HG03432 (cell line): ENCODE results near the gene NDUFAF8.

Source experiments
- ATAC-seq: cut with Tn5 transposase; IDR thresholded peaks from one replicate; pipeline ENCODE4 v1.9.1; 2021; ENCODE audit warnings: mild to moderate bottlenecking, moderate library complexity; ENCODE audit not compliant: unreplicated experiment

NDUFAF8 gene, protein sequence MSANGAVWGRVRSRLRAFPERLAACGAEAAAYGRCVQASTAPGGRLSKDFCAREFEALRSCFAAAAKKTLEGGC

DNA sequence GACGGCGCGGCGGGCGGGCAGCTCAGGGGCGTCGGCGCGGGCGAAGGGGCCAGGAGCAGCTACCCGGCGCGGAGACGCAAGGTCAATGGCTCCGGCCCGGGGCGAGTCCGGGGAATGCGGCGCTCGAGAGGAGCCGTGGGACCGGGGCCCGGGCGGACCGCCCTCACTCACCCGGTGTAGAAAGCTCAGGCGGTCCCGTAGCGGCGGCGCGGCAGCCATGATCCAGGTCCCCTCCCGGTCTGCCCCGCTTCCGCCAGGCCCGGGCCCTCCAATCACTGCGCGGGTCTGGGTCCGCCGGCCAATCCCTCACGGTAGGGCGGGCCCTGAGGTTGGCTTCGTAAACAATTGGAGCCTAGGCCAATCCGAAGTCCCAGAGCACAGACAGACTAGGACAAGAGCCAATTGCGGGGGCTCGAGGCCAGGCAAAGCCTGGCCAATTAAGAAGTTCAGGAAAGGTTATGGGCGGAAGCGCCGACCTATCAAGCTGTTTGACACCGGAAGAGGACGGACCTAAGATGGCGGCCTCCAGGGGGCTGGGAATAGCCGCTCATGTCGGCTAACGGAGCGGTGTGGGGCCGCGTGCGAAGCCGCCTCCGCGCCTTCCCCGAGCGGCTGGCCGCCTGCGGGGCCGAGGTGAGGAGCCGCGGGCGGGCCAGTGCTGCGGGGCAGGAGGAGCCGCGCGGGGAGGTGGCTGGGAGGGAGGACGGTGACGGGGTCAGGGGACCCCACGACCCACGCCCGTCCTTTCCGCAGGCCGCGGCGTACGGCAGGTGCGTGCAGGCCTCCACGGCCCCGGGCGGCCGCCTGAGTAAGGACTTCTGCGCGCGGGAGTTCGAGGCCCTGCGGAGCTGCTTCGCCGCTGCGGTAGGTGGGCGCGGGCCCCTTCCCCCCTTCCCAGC lies at the start of gene NDUFAF8, which contains the start of gene TEPSIN:
Gene NDUFAF8 (plus strand): TSS at position 504 of the 899 bp plus-strand sequence. CDS start 46 bp downstream, at position 550.
Gene TEPSIN (minus strand): TSS at position 241 of the 899 bp plus-strand sequence. CDS start 22 bp downstream, at position 219.
- peak; percentile 88 for ATAC-seq

DNA sequence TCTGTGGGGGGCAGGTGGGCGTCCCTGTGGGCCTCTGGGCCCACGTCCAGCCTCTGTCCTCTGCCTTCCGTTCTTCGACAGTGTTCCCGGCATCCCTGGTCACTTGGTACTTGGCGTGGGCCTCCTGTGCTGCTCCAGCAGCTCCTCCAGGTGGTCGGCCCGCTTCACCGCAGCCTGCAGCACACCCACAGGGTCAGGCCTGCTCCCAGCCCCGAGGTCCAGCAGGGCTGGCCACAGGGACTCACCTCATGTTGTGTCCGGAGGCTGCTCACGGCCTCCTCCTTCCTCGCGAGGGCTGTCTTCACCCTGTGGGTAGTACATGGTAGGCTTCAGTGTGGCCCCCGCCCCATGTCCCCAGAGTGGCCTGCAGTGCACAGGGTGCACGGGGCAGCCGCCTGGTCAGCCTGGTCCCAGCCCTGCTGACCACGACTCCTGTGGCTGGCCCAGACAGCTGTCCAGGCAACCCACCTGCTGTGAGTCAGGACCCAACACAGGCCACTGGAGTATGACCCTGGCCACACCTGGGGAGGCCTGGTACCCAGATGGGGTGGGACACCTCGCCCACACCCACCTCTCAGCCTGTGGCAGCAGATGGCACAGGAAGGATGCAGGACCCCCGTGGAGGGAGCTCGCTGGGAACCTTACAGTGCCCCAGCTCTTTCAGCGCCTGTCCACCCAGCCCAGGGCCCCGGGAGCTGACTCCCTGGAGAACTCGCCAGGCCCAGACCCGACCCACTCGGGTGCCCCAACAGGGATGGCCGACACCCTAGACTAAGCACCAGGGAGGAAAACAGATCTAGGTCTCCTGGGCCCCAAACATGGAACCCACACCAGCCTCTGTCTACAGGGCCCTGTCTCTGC lies 49.2 kb upstream of the NDUFAF8 start:
- no peak for ATAC-seq

DNA sequence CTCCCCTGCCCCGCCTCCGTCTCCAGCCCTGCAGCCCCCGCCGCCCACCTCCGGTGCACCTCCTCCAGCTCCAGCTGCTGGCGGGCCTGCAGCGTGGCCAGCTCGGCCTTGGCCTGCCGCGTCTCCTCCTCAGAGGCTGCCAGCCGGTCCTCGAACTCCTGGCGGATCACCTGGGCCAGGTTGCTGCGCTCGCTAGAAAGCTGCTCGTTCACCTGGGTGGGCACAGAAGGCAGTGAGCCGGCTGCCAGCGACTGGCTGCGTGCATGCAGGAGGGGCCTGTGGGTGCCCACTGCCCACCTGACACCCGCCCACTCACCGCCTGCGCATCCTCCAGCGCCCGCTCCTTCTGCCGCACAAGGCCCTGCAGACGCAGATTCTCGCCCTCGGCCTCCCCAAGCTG lies 48.5 kb upstream of the NDUFAF8 start:
- ATAC-seq, result no peak

DNA sequence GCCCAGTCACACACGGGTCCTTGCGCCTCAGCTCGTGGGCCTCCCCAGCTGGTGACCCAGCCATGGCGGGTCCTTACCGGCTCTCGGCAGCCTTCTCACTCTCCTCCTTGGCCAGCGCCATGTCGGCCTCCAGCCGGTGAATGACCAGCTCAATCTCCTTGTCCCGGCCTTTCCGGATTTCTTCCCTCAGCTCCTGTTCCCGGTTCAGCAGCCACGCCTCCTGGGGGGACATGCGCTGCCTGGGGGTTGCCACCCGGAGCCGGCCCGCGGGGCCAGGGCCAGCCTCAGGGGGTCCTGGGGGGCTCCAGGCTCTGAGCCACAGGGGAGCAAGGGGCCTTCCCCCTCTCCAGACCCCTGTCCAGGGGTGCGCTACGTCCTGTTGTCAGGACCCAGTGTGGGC lies 48.0 kb upstream of the NDUFAF8 start:
- ATAC-seq, result no peak

DNA sequence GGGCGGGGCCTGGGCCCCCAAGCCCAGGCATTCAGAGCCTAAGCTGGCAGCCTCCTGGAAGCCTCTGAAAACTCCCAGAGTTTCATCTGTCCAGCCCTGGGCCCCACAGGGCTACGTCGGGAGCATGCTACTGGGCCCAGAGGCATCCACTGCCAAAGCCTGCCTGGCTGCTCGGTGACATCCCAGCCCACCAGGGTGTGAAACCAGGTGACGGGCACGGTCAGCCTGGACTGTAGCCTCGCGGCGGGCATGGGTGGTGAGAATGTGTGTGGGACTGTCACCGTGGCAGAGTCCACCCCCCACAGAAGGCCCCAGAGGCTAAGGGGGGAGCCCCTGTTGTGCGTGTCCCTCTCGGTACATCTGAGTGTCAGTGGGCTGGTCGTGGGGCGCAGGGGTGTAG lies 47.5 kb upstream of the NDUFAF8 start:
- no peak for ATAC-seq

DNA sequence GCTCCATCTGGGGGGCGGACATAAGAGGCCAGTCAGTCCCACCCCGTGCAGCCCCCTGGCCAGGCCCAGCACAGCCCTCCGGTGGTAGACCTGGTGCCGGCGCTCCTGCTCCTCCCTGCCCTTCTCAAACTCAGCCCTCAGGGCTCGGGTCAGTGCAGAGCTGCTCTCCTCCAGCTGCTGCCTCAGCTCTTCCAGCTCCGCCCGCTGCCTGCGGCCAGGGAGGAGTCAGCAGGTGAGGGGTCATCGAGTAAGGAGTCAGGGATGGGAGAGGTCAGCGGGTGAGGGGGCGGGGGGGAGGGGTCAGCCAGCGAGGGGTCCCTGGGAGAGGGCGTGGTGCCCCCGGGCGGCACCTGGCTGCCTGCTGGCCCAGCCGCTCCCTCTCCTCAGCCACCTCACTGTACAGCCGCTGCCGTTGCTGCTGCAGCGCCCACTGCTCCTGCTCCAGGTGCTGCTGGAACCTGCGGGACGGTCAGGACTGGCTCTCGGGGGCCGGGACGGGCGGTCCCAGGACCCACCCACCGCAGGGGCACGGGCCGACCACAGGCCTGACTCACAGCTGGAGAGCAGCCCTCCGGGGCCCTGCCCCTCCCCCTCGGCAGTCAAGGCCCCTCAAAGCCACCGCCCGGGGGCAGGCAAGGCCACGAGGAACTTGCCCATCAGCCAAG lies 46.6 kb upstream of the NDUFAF8 start:
- ATAC-seq, result no peak

DNA sequence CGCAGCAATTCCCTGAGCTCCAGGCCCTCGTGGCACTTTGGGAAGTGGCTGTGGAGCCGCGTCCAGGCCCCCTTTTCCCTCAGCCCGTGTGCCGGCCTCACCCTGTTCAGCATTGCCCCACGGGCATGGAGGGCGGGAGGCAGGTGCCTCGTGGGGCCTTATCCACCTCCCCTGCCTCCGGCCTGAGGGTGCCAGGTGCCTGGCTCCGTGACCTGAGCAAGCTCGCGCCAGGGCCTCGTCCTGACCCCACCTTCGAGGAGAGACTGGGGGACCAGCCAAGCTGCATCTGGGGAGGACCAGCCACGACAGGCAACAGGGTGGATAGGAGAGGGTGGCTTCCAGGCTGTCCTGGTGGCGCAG lies 46.1 kb upstream of the NDUFAF8 start:
- no peak for ATAC-seq

DNA sequence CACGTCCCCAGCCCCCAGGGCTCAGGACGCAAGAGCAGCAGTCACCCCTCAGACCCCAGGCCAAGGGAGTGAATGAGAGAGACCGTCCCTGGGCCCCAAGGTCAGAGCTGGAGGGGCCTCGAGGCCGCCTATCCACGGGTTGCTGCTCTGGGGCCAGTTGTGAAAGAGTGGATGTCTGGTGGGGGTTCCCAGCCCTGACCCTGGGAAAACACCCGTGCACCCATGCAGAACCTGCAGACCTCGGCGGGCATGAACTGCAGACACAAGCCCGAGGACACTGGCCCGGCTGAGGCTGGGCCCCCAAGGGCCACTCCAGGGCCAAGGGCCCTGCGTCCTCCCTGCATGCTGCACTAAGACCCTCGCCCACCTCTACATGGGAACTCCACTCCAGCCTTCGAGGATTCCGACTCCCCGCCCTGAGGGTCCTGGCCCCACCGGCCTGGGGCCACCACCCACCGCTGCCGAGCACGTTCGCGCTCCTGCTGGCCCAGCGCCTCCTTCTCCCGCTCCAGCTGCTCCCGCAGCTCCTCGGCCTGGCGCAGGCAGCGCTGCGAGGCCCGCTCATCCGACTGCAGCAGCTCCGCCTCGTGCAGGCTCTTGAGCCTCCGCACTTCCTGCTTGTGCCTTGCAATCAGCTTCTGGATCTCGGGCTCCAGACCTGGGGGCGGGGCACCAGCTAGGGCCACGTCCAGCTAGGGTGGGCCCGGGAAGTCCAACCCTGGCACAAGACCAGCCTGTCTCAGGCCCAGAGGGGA lies 45.5 kb upstream of the NDUFAF8 start:
- ATAC-seq, result no peak

DNA sequence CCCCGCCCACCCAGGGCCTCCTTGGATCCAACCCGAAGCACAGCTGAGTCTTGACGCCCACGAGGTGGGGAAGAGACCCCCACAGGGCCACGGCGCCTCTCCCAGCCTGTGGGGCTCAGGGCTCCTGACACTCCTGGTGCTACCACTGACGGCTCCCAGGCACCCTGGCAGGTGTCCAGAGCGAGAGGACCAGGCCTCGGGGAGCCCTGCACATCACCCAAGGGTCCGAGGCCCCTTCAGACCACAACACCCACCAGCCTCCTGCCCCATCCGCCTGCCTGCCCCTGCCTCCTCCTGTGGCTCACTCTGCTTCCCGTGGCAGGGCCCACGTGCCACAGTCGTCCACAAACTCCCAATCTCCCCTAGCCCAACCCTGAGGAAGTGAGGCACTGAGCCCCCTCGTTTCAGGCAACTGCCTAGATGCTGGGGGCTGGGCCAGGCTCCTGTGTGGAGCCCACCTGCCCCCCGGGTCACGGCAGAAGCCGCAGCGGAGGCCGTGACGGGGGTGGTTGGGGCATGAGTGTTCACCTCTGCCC lies 44.8 kb upstream of the NDUFAF8 start:
- ATAC-seq, result no peak

DNA sequence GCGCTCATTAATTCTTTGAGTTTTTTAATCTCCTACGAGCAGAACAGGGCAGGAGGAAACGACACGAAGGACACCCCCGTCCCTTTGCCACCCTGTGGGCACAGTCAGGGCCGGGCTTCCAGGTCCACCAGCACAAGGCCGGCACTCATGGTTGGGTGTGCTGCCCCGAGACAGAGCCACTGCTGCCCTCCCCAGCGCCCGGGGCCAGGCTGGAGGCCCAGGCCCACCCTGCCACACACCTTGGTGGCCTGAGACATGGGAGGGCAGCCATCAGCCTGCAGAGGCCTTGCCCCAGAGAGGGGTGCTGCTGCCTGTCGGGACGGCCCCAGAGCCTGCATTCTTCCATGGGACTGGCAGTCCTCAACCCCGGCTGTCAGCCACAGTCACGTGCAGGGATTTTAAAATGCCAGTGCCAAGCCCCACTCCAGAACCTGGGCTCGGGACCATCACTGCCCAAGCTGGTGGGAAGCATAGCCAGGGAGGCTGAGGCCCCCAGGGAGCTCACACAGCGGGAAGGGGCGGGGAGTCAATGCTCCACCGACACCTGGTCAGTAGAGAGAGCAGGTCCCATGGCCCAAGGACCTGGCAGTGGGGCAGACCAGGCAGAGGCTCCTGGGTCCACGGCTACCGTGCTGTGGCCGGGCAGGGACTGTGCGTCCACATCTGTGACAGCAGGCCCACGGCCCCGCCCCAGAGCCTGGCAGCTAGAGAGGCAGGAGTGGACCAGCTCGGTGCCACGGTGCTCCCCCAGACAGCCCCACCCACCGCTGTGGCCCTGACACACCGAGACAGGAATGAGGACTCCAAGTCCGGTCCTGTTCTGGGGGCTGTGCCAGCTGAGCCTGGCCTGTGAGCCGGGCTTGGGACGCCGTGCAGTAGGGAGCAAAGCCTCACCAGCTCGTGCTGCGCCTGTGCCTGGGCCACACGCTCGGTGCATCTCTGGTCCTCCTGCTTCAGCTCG lies 43.9 kb upstream of the NDUFAF8 start:
- ATAC-seq, result no peak

DNA sequence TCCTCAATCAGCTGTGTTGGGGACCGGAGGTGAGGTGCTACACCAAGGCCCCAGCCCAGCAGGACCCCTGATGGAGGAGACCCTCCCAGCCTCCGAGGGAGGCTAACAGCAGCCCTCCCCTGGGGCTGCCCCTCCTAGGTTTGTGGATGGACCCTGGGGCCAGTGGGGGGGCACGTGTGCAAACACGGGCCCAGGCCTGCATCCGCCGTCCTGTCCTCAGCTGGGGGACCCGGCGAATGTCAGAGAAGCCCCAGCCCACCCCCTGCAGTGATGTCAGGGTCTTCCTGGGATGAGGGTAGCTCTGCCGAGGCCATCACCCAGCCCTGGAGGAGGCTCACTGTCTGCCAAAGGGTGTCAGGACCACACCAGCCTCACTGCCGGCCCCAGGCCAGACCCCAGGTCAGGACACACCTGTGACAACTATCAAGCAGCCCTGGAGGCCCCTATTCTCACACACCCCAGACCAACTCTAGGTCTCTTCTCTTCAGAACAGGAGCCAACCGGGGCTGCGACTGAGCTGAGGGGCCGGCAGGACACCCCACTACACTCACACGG lies 43.1 kb upstream of the NDUFAF8 start:
- ATAC-seq, result no peak

DNA sequence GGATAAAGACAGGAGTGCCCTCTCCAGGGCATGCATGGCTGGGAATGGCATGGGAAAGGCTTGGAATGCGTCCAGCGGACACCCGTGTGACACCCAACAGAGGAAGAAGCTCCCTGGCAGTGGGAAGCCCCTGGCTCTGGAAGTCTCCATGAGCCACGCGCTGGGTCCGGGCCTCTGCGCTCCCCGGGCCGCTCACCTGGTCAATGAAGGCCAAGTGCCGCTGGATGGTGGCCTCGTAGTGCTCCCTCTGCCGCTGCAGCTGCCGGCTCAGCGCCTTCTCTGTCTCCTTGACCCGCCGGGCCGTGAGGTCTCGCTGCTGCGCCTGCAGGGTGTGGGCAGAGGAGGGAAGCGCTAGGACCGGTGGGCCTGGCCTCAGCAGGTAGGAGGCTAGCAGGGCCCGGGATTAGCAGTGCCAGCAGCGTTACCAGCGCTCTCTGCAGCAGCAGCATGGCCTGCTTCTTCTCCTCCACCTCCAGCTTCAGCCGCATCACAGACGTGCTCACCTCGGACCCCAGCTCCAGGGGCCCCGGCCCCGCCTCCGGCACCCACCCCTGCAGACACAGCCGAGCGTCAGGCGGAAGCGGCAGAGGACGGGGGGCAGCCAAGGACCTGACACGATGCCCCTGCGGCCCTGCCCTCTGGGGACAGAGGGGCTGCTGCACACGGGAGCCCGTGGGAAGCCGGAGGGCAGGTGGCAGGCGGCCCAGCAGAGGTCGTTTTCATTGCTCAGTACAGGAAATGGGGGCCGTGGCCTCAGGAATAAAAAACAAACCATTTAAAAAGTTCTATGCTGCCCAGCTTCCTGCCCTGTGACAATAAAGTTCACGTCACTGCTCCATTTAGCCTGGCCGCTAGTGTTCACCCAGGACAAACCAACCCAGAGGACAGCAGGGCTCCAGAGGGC lies 42.4 kb upstream of the NDUFAF8 start:
- ATAC-seq, result no peak

DNA sequence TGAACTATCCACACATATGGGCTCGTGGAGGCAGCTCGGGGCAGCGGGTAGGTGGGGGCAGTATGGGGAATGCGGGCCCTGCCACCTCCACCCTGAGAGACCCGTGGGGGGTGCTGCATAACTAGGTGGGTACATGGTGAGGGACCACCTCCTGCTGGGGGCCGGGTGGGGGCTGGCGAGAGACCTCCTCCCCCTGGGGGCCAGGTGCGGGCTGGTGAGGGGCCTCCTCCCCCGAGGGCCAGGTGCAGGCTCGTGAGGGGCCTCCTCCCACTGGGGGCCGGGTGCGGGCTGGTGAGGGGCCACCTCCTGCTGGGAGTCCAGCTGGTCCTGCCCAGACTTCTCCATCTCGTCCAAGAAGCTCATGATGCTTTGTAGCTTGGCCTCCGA lies 41.7 kb upstream of the NDUFAF8 start:
- ATAC-seq, result no peak

DNA sequence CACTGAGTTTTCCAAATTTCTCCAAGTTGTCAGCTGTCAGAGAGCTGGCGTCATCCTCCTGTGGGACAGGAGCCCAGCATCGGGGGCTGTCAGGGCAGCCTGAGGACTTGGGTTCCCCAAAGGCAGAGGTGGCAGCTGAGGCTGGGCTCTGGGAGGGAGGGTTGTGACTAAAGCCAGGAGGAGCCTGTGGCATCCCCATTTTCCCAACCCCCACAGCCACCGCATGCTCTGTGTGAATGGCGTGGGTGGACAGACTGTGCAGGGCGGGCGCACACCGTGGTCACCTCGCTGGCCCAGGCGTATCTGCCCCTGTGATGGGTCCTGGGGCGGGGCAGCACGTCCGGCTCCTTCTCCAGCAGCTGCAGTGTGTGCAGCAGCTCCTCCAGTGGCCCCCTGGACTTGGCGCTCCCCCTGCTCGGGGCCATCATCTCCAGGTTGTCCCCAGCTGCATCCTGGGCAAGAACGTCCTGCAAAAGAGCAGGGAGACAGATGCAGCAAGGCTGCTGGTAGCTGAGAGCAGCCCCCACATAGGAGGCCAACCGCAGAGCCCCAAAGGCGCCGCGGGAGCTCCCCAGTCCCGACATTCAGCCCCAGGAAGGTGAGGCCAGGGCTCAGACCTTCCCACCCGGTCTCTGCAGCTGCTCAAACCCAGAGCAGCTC lies 41.2 kb upstream of the NDUFAF8 start:
- no peak for ATAC-seq

DNA sequence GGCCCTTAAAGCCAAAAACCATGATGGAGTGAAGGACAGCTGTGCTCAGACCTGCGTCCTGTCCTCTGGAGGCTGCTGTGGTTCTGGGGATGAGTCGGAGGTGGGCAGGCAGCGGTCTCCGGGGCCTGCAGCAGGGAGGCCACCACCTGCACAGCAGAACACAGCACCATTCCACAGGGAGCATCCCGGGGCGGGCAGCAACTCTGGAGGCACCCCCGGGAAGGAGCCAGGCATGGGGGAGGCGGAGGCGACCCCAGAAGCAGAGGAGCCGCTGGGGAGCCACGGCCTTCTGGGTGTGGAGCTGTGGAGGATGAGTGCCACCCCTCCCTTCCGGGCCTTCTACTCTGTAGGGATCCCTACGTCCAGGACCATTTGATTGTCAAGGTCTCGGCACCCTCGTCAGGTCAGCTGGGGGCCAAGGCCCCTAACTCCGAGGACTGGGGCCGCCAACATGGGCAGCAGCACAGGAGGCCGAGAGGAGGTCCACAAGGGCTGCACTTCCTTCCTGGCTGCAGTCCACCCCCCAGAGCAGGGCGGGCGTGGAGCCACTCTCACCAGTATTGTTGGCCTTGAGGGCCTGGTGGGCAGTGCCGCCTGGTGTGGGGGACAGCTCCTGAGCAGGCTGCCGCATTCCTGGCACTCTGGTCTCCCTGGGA lies 40.2 kb upstream of the NDUFAF8 start:
- no peak for ATAC-seq

DNA sequence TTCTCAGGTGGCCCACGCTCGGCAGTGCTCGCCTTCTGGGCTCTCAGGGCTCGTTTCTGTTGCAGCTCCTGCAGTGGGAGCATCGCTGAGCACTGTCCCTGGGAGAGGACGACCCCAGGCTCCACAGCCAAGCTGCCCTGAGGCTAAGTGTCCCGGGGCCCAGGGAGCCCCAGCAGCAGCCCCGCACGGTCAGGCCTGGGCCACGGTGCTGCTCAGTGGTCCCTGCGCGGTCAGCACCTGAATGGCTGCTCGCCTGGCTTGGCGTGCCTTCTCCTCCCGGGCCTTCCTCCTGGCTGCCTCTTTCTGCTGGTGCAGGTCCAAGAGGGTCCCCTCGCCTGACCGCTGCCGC lies 39.7 kb upstream of the NDUFAF8 start:
- no peak for ATAC-seq

DNA sequence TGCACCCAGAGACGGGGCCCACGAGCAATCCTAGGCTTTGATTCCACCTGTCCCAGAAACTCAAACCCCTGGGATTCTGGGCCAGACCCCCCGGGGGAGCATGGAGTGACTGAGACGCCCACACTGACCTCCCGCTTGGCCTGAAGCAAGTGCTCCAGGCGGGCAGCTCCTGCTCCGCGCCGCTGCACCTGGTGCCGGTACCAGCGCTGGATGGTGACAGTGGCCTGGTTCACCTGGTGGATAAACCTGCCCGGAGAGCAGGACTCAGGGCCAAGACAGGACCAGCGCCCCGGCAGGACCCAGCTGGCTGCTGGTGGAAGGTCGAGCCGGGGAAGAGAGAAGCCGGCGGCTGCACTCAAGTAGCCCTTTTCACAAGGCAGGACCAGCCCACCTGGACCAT lies 38.9 kb upstream of the NDUFAF8 start:
- ATAC-seq, result no peak
